ENCODE results near the gene BRICD5. TPM values are rescaled to one million over a fixed set of nuclear protein-coding genes. Genes with fewer than 3 reads are reported as not detected.

BRICD5 gene
- total RNA-seq, 1 donor from 2014 or later, result 30.2 TPM

DNA sequence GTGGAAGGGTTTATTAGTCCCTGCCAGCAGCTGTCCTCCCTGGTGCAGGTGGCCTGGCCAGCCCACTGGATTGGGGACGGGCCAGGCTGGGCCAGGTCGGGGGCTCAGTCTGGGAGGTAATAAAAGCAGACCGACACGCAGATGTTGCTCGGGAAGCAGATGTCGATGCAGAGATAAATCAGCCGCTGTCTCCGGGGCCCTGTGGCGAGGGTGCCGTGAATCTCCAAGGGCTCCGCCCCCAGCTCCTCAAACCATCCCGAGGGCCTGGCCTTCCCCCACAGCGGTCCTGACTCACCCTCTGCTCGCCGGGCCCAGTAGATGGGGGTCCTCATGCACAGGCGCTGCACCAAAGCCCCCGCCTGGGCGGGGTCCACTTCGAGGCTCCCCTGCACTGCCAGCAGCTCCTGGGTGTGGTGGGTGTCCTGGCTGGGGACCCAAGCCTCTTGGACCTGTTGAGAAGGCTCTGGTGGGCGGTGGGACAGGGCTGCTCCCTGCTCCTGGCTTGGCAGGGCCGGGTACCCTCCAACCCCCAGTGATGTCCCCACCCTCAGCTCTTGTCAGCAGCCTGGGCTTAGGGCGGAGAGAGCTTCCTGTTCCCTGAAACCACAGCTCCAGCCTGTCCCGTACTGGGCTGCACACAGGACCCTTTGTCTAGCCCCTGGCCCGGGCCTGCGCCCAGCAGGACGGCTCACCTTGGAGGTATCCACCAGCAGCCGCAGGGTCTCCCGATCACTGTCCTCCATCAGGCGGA lies 1.2 kb downstream of the BRICD5 start:
- peaks cover 13% of the 10 kb centered on the region for H3K27me3 Mint-ChIP-seq (ENCODE audit: unreplicated experiment)
- no peak for TF ChIP-seq CTCF (IDR thresholded peaks at IDR 0.05; ENCODE audit: partially characterized antibody, unreplicated experiment)
- DNase-seq, result no peak
- H3K36me3 Mint-ChIP-seq (ENCODE audit: unreplicated experiment), result no peaks in the 10 kb centered on the region
- H3K27ac Mint-ChIP-seq (ENCODE audit: unreplicated experiment), result no peak overlapping the region
- peaks cover 8% of the 10 kb centered on the region for H3K9me3 Mint-ChIP-seq (ENCODE audit: unreplicated experiment)
- peaks cover 18% of the 10 kb centered on the region for H3K4me1 Mint-ChIP-seq (ENCODE audit: low read depth, unreplicated experiment)
- no peak overlapping the region for H3K4me3 Mint-ChIP-seq (ENCODE audit: unreplicated experiment)

GRCh38 chr16:2208772-2209171 lies 1.9 kb downstream of the BRICD5 start:
- Mint-ChIP-seq H3K36me3 (ENCODE audit: unreplicated experiment) (no peaks in the 10 kb centered on the region), H3K4me3 (ENCODE audit: unreplicated experiment) (no peak overlapping the region), H3K4me1 (ENCODE audit: low read depth, unreplicated experiment) (peaks cover 18% of the 10 kb centered on the region), H3K27ac (ENCODE audit: unreplicated experiment) (no peak overlapping the region), H3K9me3 (ENCODE audit: unreplicated experiment) (peaks cover 10% of the 10 kb centered on the region), H3K27me3 (ENCODE audit: unreplicated experiment) (peaks cover 13% of the 10 kb centered on the region)
- DNase-seq, result no peak
- no peak for TF ChIP-seq CTCF (IDR thresholded peaks at IDR 0.05; ENCODE audit: partially characterized antibody, unreplicated experiment)

GRCh38 chr16:2208308-2208707 lies 2.4 kb downstream of the BRICD5 start:
- no peak overlapping the region for H3K27ac Mint-ChIP-seq (ENCODE audit: unreplicated experiment)
- peaks cover 11% of the 10 kb centered on the region for H3K27me3 Mint-ChIP-seq (ENCODE audit: unreplicated experiment)
- no peak overlapping the region for H3K4me3 Mint-ChIP-seq (ENCODE audit: unreplicated experiment)
- H3K36me3 Mint-ChIP-seq (ENCODE audit: unreplicated experiment), result no peaks in the 10 kb centered on the region
- no peak for TF ChIP-seq CTCF (IDR thresholded peaks at IDR 0.05; ENCODE audit: partially characterized antibody, unreplicated experiment)
- H3K9me3 Mint-ChIP-seq (ENCODE audit: unreplicated experiment), result peaks cover 13% of the 10 kb centered on the region
- no peak for DNase-seq
- peaks cover 14% of the 10 kb centered on the region for H3K4me1 Mint-ChIP-seq (ENCODE audit: low read depth, unreplicated experiment)

DNA sequence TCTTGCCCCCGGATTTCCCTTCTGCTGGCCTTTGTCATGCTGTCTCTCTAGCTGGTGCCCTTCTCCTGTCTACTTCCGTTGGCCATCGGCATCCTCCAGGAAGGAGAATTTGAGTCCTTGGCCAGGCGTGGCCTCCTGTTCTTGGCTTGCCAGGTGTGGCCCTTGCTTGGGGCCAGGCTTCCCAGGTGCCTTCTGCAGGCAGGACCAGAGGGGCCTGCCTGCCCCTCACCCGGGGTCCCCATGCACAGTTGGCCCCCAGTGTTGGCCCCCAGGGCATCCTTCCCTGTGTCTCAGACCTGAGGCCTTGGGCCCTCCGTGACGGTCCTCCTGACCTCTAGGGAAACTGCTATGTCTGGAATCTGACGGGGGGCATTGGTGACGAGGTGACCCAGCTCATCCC lies 2.8 kb downstream of the BRICD5 start:
- no peak for TF ChIP-seq CTCF (IDR thresholded peaks at IDR 0.05; ENCODE audit: partially characterized antibody, unreplicated experiment)
- Mint-ChIP-seq H3K4me1 (ENCODE audit: low read depth, unreplicated experiment) (peaks cover 12% of the 10 kb centered on the region), H3K4me3 (ENCODE audit: unreplicated experiment) (peak overlapping the region; percentile 56), H3K36me3 (ENCODE audit: unreplicated experiment) (no peaks in the 10 kb centered on the region), H3K27ac (ENCODE audit: unreplicated experiment) (peak overlapping the region; percentile 59), H3K9me3 (ENCODE audit: unreplicated experiment) (peaks cover 13% of the 10 kb centered on the region), H3K27me3 (ENCODE audit: unreplicated experiment) (peaks cover 10% of the 10 kb centered on the region)
- DNase-seq, result no peak

DNA sequence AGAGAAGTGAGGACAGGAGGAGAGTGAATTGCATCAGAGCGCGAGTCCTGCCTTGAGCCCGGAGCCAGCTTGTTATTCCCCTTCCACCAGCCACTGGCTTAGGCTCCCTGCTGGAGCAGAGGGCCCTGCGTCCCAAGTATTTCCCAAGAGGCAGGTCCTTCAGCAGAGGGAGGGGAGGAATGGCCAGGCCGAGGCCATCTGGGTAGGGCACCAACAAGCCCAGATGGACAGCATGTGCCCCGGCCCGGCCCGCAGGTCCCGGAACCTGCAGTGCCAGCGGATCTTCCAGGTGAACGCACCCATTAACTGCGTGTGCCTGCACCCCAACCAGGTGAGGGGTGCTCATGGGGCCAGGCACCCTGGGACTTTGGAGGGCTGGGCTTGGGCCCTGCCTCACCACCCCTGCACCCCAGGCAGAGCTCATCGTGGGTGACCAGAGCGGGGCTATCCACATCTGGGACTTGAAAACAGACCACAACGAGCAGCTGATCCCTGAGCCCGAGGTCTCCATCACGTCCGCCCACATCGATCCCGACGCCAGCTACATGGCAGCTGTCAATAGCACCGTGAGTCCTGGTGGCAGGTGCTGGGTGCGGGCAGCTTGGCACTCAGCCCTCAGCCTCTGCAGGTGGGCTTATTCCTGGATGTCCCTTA lies 3.8 kb downstream of the BRICD5 start:
- H3K4me3 Mint-ChIP-seq (ENCODE audit: unreplicated experiment), result peak overlapping the region; percentile 87
- H3K9me3 Mint-ChIP-seq (ENCODE audit: unreplicated experiment), result peaks cover 13% of the 10 kb centered on the region
- H3K4me1 Mint-ChIP-seq (ENCODE audit: low read depth, unreplicated experiment), result peaks cover 8% of the 10 kb centered on the region
- peaks cover 10% of the 10 kb centered on the region for H3K27me3 Mint-ChIP-seq (ENCODE audit: unreplicated experiment)
- no peak overlapping the region for H3K27ac Mint-ChIP-seq (ENCODE audit: unreplicated experiment)
- H3K36me3 Mint-ChIP-seq (ENCODE audit: unreplicated experiment), result no peaks in the 10 kb centered on the region
- TF ChIP-seq CTCF (IDR thresholded peaks at IDR 0.05; ENCODE audit: partially characterized antibody, unreplicated experiment), result no peak
- DNase-seq, result no peak

Data from glutamatergic neuron (in vitro differentiated cells).